ENCODE results near the gene SIK3.
A peak's percentile ranks its signal among the peaks of the same experiment; 100 is the strongest.

SIK3 gene

GRCh38 chr11:116893906-116894305 is 204.3 kb downstream of the SIK3 start:
- no peak for DNase-seq (ENCODE audit: low spot score)

- no peak for DNase-seq (ENCODE audit: low spot score)
Measured at GRCh38 chr11:116893437-116893836, 204.8 kb downstream of the SIK3 start.

GRCh38 chr11:116892374-116892773 is 205.9 kb downstream of the SIK3 start:
- no peak for DNase-seq (ENCODE audit: low spot score)

- no peak for DNase-seq (ENCODE audit: low spot score)
Measured at GRCh38 chr11:116891746-116892145, 206.5 kb downstream of the SIK3 start.

- DNase-seq (ENCODE audit: low spot score), result no peak
Measured at GRCh38 chr11:116890607-116891006, 207.6 kb downstream of the SIK3 start.

- no peak for DNase-seq (ENCODE audit: low spot score)
Measured at GRCh38 chr11:116890193-116890592, 208.0 kb downstream of the SIK3 start.

GRCh38 chr11:116888884-116889549 is 209.2 kb downstream of the SIK3 start:
- no peak for DNase-seq (ENCODE audit: low spot score)

GRCh38 chr11:116888024-116888423 is 210.2 kb downstream of the SIK3 start:
- peak; percentile 40 for DNase-seq (ENCODE audit: low spot score)

GRCh38 chr11:116885951-116886655 is 212.1 kb downstream of the SIK3 start:
- DNase-seq (ENCODE audit: low spot score), result peak; percentile 53

- peak; percentile 86 for DNase-seq (ENCODE audit: low spot score)
Measured at GRCh38 chr11:116882386-116882785, 215.8 kb downstream of the SIK3 start.

GRCh38 chr11:116881143-116881542 is 217.1 kb downstream of the SIK3 start:
- DNase-seq (ENCODE audit: low spot score), result no peak

GRCh38 chr11:116879800-116880625 is 218.2 kb downstream of the SIK3 start:
- peak; percentile 67 for DNase-seq (ENCODE audit: low spot score)

- no peak for DNase-seq (ENCODE audit: low spot score)
Measured at GRCh38 chr11:116876656-116877055, 221.6 kb downstream of the SIK3 start.

GRCh38 chr11:116875194-116875593 is 223.0 kb downstream of the SIK3 start:
- DNase-seq (ENCODE audit: low spot score), result no peak

- no peak for DNase-seq (ENCODE audit: low spot score)
Measured at GRCh38 chr11:116874251-116874650, 224.0 kb downstream of the SIK3 start.

GRCh38 chr11:116873381-116873780 is 224.8 kb downstream of the SIK3 start:
- DNase-seq (ENCODE audit: low spot score), result no peak

- peak; percentile 89 for DNase-seq (ENCODE audit: low spot score)
Measured at GRCh38 chr11:116871248-116871647, 227.0 kb downstream of the SIK3 start.

- no peak for DNase-seq (ENCODE audit: low spot score)
Measured at GRCh38 chr11:116870054-116870453, 228.2 kb downstream of the SIK3 start.

GRCh38 chr11:116869610-116870009 is 228.6 kb downstream of the SIK3 start:
- no peak for DNase-seq (ENCODE audit: low spot score)

- DNase-seq (ENCODE audit: low spot score), result no peak
Measured at GRCh38 chr11:116868066-116868465, 230.2 kb downstream of the SIK3 start.

- no peak for DNase-seq (ENCODE audit: low spot score)
Measured at GRCh38 chr11:116867619-116868018, 230.6 kb downstream of the SIK3 start.

GRCh38 chr11:116866804-116867455 is 231.3 kb downstream of the SIK3 start:
- DNase-seq (ENCODE audit: low spot score), result no peak
